WERI-Rb-1 (cell line): ENCODE data around the gene HAUS2.

Experiments used
- DNase-seq: peaks from one replicate; pipeline ENCODE4 v3.0.0-alpha.2; 2020
- H3K27ac ChIP-seq: fragments of 250-450 bp; sonication (Bioruptor Pico); 2 replicates; pipeline ENCODE4 v1.5.1; 2020; ENCODE audit warnings: mild to moderate bottlenecking, moderate library complexity
- H3K27me3 ChIP-seq: fragments of 250-450 bp; sonication (Bioruptor Pico); 2 replicates; pipeline ENCODE4 v1.5.1; 2021; ENCODE audit warnings: mild to moderate bottlenecking, low read depth, moderate library complexity; ENCODE audit not compliant: insufficient read depth, severe bottlenecking
- H3K36me3 ChIP-seq: fragments of 250-450 bp; sonication (Bioruptor Pico); 2 replicates; pipeline ENCODE4 v1.5.1; 2020; ENCODE audit warnings: mild to moderate bottlenecking, moderate library complexity
- H3K4me3 ChIP-seq: 2 replicates; pipeline ENCODE4 v1.5.1; 2011; ENCODE audit warnings: low read depth, mild to moderate bottlenecking, control low read depth, low read length
- H3K9me3 ChIP-seq: fragments of 250-450 bp; sonication (Bioruptor Pico); 2 replicates; pipeline ENCODE4 v1.5.1; 2021; ENCODE audit warnings: mild to moderate bottlenecking, moderate library complexity; ENCODE audit not compliant: severe bottlenecking
- CTCF ChIP-seq: IDR thresholded peaks from 2 replicates; pipeline ENCODE4 v1.5.1; 2011; ENCODE audit warnings: low read depth, mild to moderate bottlenecking, control low read depth, inconsistent platforms, low read length

HAUS2 gene

GRCh38 chr15:42533246-42533645 lies 15.4 kb upstream of the HAUS2 start:
- H3K27me3 ChIP-seq: no peaks in the 10 kb centered on the region
- H3K9me3 ChIP-seq: no peaks in the 10 kb centered on the region
- H3K36me3 ChIP-seq: peaks cover 25% of the 10 kb centered on the region
- no peak overlapping the region for H3K27ac ChIP-seq
- DNase-seq: no peak
- no peak overlapping the region for H3K4me3 ChIP-seq
- no peak for TF ChIP-seq CTCF

- DNase-seq: no peak
- H3K27me3 ChIP-seq: no peaks in the 10 kb centered on the region
- peaks cover 52% of the 10 kb centered on the region for H3K36me3 ChIP-seq
- no peak for TF ChIP-seq CTCF
- H3K9me3 ChIP-seq: no peaks in the 10 kb centered on the region
- H3K4me3 ChIP-seq: no peak overlapping the region
- no peak overlapping the region for H3K27ac ChIP-seq
These were observed 3.6 kb upstream of the HAUS2 start for GRCh38 chr15:42544853-42545629.

- H3K9me3 ChIP-seq: no peaks in the 10 kb centered on the region
- peak overlapping the region; percentile 99 for H3K4me3 ChIP-seq
- TF ChIP-seq CTCF: no peak
- DNase-seq: no peak
- H3K27me3 ChIP-seq: no peaks in the 10 kb centered on the region
- peaks cover 43% of the 10 kb centered on the region for H3K36me3 ChIP-seq
- peak overlapping the region; percentile 95 for H3K27ac ChIP-seq
These were observed 755 bp upstream of the HAUS2 start for GRCh38 chr15:42547918-42548248.

GRCh38 chr15:42549032-42549491 lies 424 bp downstream of the HAUS2 start:
- peak; percentile 44 for DNase-seq

GRCh38 chr15:42549741-42550392 lies 1.2 kb downstream of the HAUS2 start:
- Histone ChIP-seq H3K9me3 (no peaks in the 10 kb centered on the region), H3K27ac (peak overlapping the region; percentile 95; the same call in 1 of the 2 replicates), H3K36me3 (peaks cover 34% of the 10 kb centered on the region), H3K27me3 (no peaks in the 10 kb centered on the region), H3K4me3 (peak overlapping the region; percentile 99)
- TF ChIP-seq CTCF: no peak
- no peak for DNase-seq

More at GRCh38 chr15:42549032-42549491, 424 bp downstream of the HAUS2 start:
- Histone ChIP-seq H3K9me3 (no peaks in the 10 kb centered on the region), H3K27me3 (no peaks in the 10 kb centered on the region), H3K27ac (peak overlapping the region; percentile 95), H3K4me3 (peak overlapping the region; percentile 99), H3K36me3 (peaks cover 35% of the 10 kb centered on the region)
- no peak for TF ChIP-seq CTCF
